CD4-positive, alpha-beta T cell (primary cell): ENCODE results near the gene ITPKB. TPM values are rescaled to one million over a fixed set of nuclear protein-coding genes. Genes with fewer than 3 reads are reported as not detected.
A peak's percentile ranks its signal among the peaks of the same experiment; 100 is the strongest.

ENCODE experiments used
- ATAC-seq: fragments of 200-7000 bp; cut with Tn5 transposase; one replicate; pipeline ENCODE4 v1.10.0; 2022; ENCODE audit warnings: mild to moderate bottlenecking; ENCODE audit not compliant: poor library complexity
- CTCF ChIA-PET: fragments of 350-600 bp; sonication (Branson Sonifier 250); formaldehyde crosslinking; loops from one replicate; lab custom pipeline; 2021; ENCODE audit warnings: antibody characterized with exemption, inconsistent platforms; lab: Charles Lee
- POLR2A ChIA-PET: fragments of 350-600 bp; sonication (Branson Sonifier 250); formaldehyde crosslinking; loops from one replicate; lab custom pipeline; 2021; ENCODE audit warnings: antibody characterized with exemption, inconsistent platforms; lab: Charles Lee
- DNase-seq, 14 experiments: peaks; one replicate each; pipeline ENCODE4 v3.0.0-alpha.2; 2013 to 2020; ENCODE audit warnings: mixed read lengths in 2 of 14
- H3K27ac ChIP-seq, 2 donors: one replicate each; pipeline versions ENCODE4 v1.5.1 to v1.7.0; 2013; ENCODE audit warnings: low read length in 2 of 2, low read depth in 1 of 2, mild to moderate bottlenecking in 1 of 2
- H3K27me3 ChIP-seq, 2 experiments: 1 replicate in 1 of 2; 2 replicates in 1 of 2; pipeline versions ENCODE4 v1.6.1 to v1.7.0; 2013; ENCODE audit warnings: low read length in 2 of 2, control low read depth in 1 of 2, mild to moderate bottlenecking in 1 of 2, moderate library complexity in 1 of 2; ENCODE audit not compliant: insufficient read depth in 2 of 2, control insufficient read depth in 1 of 2
- H3K36me3 ChIP-seq: one replicate; pipeline ENCODE4 v1.6.1; 2013; ENCODE audit warnings: low read length, control low read depth; ENCODE audit not compliant: insufficient read depth
- H3K4me1 ChIP-seq: one replicate; pipeline ENCODE4 v1.6.1; 2013; ENCODE audit warnings: low read length, control low read depth; ENCODE audit not compliant: insufficient read depth
- H3K4me3 ChIP-seq: one replicate; pipeline ENCODE4 v1.5.1; 2013; ENCODE audit warnings: mild to moderate bottlenecking, low read length, moderate library complexity
- H3K9me3 ChIP-seq, 2 experiments: 1 replicate in 1 of 2; 2 replicates in 1 of 2; pipeline versions ENCODE4 v1.6.1 to v1.7.0; 2013; ENCODE audit warnings: low read length in 2 of 2, mild to moderate bottlenecking in 2 of 2, control low read depth in 1 of 2, moderate library complexity in 1 of 2; ENCODE audit not compliant: control insufficient read depth in 1 of 2, insufficient read depth in 1 of 2
- H3K27ac Mint-ChIP-seq: one replicate; pipeline ENCODE4 v1.8.0; 2020; ENCODE audit warnings: mixed read lengths
- H3K27me3 Mint-ChIP-seq: one replicate; pipeline ENCODE4 v1.8.0; 2021; ENCODE audit warnings: mixed read lengths
- H3K36me3 Mint-ChIP-seq: one replicate; pipeline ENCODE4 v1.8.0; 2021; ENCODE audit warnings: low read depth, mixed read lengths
- H3K4me1 Mint-ChIP-seq: one replicate; pipeline ENCODE4 v1.8.0; 2021; ENCODE audit warnings: low read depth, mixed read lengths
- H3K4me3 Mint-ChIP-seq: one replicate; pipeline ENCODE4 v1.8.0; 2020; ENCODE audit warnings: mild to moderate bottlenecking, mixed read lengths
- H3K9me3 Mint-ChIP-seq: one replicate; pipeline ENCODE4 v1.8.0; 2020; ENCODE audit warnings: mixed read lengths
- CTCF ChIP-seq: fragments of 200-600 bp; IDR thresholded peaks from one replicate; pipeline ENCODE4 v1.8.0; 2022; ENCODE audit warnings: antibody characterized with exemption, mild to moderate bottlenecking
- intact Hi-C, 2 experiments: fragments of 100-400 bp; cut with DNase I in 1 of 2; cut with micrococcal nuclease in 1 of 2; formaldehyde crosslinking; loops; one replicate each; pipeline versions ENCODE4 v1.15.1 to v1.9.0; 2023 to 2025; cut with DNase I, micrococcal nuclease
- total RNA-seq, 174 experiments: library from RNA in 2 of 174; stranded (reverse) in 2 of 174; gene quantifications; one replicate each; pipeline ENCODE4 v1.2.3 and lab custom pipeline; 2021 to 2026

The ITPKB gene
- total RNA-seq, 2 experiments from 2014 or later = 565 to 583 TPM

GRCh38 chr1:226681652-226682493 is 57.2 kb downstream of the ITPKB start:
- intact Hi-C loops = loop anchor here in 1 of 2 experiments (10.0 kb wide), 1 partner anchor 53 kb away; the partner anchor contains the start of gene ITPKB
- peaks cover 99% of the 10 kb centered on the region for H3K4me1 ChIP-seq
- H3K27me3 ChIP-seq = no peaks in the 10 kb centered on the region
- TF ChIP-seq CTCF = no peak
- H3K4me1 Mint-ChIP-seq = peaks cover 100% of the 10 kb centered on the region
- CTCF ChIA-PET = interaction anchor here (1.3 to 2.7 kb wide), 5 partner anchors 19 to 146 kb away, joined by 3 to 13 read pairs (median 6); no protein-coding TSS in a partner anchor
- no peaks in the 10 kb centered on the region for H3K9me3 ChIP-seq
- H3K27ac ChIP-seq = peak overlapping the region; percentile 2 to 70
- POLR2A ChIA-PET = interaction anchor here (0.6 to 1.5 kb wide), 8 partner anchors 12 to 58 kb away, joined by 3 to 6 read pairs (median 4); partner anchors contain the start of gene ITPKB
- H3K36me3 Mint-ChIP-seq = peaks cover 84% of the 10 kb centered on the region
- peaks cover 40% of the 10 kb centered on the region for H3K36me3 ChIP-seq
- DNase-seq (no peak), ATAC-seq (no peak)
- peak overlapping the region; percentile 98 for H3K27ac Mint-ChIP-seq
- H3K9me3 Mint-ChIP-seq = no peaks in the 10 kb centered on the region
- H3K27me3 Mint-ChIP-seq = no peaks in the 10 kb centered on the region
- H3K4me3 ChIP-seq = no peak overlapping the region
- H3K4me3 Mint-ChIP-seq = no peak overlapping the region

GRCh38 chr1:226680653-226681052 is 58.4 kb downstream of the ITPKB start:
- intact Hi-C loops = loop anchor here in 1 of 2 experiments (10.0 kb wide), 1 partner anchor 54 kb away; the partner anchor contains the start of gene ITPKB
- no peaks in the 10 kb centered on the region for H3K9me3 ChIP-seq
- H3K4me3 ChIP-seq = peak overlapping the region; percentile 41
- Mint-ChIP-seq H3K4me1 (peaks cover 100% of the 10 kb centered on the region), H3K9me3 (no peaks in the 10 kb centered on the region), H3K36me3 (peaks cover 79% of the 10 kb centered on the region), H3K27me3 (no peaks in the 10 kb centered on the region), H3K4me3 (peak overlapping the region; percentile 87), H3K27ac (peak overlapping the region; percentile 98)
- H3K4me1 ChIP-seq = peaks cover 99% of the 10 kb centered on the region
- ChIA-PET CTCF (interaction anchor here (1.0 to 1.4 kb wide), 3 partner anchors 47 to 59 kb away, joined by 3 read pairs; partner anchors contain the start of gene ITPKB), POLR2A (interaction anchor here (0.9 to 5.1 kb wide), 6 partner anchors 17 to 36 kb away, joined by 3 to 31 read pairs (median 6); no protein-coding TSS in a partner anchor)
- H3K27me3 ChIP-seq = no peaks in the 10 kb centered on the region
- H3K36me3 ChIP-seq = peaks cover 30% of the 10 kb centered on the region
- ATAC-seq = no peak
- TF ChIP-seq CTCF = no peak
- peak overlapping the region; percentile 86 to 93 for H3K27ac ChIP-seq
- no peak for DNase-seq

- H3K4me1 Mint-ChIP-seq = peaks cover 100% of the 10 kb centered on the region
- CTCF ChIA-PET = interaction anchor here (1.0 to 1.2 kb wide), 4 partner anchors 45 to 148 kb away, joined by 3 read pairs; partner anchors contain the start of gene ITPKB
Observed at GRCh38 chr1:226679853-226680516, 59.1 kb downstream of the ITPKB start.

More at GRCh38 chr1:226679853-226680516, 59.1 kb downstream of the ITPKB start:
- no peaks in the 10 kb centered on the region for H3K9me3 Mint-ChIP-seq
- H3K27ac Mint-ChIP-seq = peak overlapping the region; percentile 98
- H3K36me3 Mint-ChIP-seq = peaks cover 75% of the 10 kb centered on the region
- intact Hi-C loops = loop anchor here in 1 of 2 experiments (10.0 kb wide), 1 partner anchor 55 kb away; the partner anchor contains the start of gene ITPKB
- TF ChIP-seq CTCF = no peak
- ATAC-seq (peak; percentile 15), DNase-seq (peak; percentile 44 to 88 (median 74))
- Histone ChIP-seq H3K27ac (peak overlapping the region; percentile 86 to 93), H3K9me3 (no peaks in the 10 kb centered on the region), H3K4me3 (peak overlapping the region; percentile 41), H3K4me1 (peaks cover 99% of the 10 kb centered on the region), H3K27me3 (no peaks in the 10 kb centered on the region), H3K36me3 (peaks cover 24% of the 10 kb centered on the region)
- peak overlapping the region; percentile 87 for H3K4me3 Mint-ChIP-seq
- POLR2A ChIA-PET = interaction anchor here (0.9 to 5.1 kb wide), 11 partner anchors 8 to 203 kb away, joined by 3 to 31 read pairs (median 5); partner anchors contain the start of gene ITPKB
- no peaks in the 10 kb centered on the region for H3K27me3 Mint-ChIP-seq
